ENCODE data around the gene ZC3H8. TPM values are rescaled to one million over a fixed set of nuclear protein-coding genes. Genes with fewer than 3 reads are reported as not detected.

ZC3H8 gene
- total and polyA plus RNA-seq, 2 donors (not counting 1 experiment from before 2014, with no cell fraction given), result 5.5 to 26.0 TPM

DNA sequence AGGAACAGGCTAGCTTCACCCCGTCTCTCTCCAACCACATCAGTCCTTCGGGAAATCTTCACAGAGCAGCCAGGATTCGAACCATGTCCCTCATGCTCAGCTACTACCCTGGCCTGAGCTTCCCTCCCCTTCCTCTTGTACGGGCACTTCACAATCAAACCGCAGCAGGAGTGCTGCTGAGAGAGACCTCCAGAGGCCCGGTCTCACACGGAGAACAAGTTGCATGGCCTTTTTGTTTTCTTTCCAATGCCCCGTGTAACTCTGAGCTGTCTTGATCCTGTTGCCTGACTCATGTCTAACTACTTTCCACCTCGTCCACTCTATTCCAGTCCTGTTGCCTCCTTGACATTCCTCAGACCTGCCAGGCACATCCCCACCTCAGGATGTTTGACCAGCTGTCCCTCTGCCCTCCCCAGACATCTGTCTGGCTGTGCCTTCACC lies 91.3 kb downstream of the ZC3H8 start:
- no peak overlapping the region for H2AFZ ChIP-seq (ENCODE audit: insufficient read depth, low read depth, low read length, poor library complexity, severe bottlenecking)
- DNase-seq, result no peak

DNA sequence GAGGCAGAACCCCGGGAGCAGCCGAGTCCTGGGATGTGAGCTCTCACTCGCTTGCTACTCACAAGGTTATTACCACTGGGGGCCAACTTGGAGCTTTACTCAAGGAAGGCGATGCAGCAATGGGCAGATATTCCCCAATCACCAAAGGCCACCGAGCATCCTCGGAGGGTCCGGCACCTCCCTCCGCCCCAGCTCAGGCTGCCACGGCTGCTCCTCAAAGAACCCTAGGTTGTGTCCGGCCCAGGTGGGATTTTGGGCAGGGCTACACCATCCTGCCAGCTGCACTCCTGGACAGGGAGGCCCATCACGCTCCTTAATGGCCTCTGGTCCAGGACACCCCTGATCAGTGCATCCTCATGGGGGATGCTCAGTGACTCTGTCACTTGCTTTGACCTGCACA lies 91.9 kb downstream of the ZC3H8 start:
- H3K4me1 Mint-ChIP-seq, result peaks cover 10% of the 10 kb centered on the region
- Histone ChIP-seq H2AFZ (ENCODE audit: insufficient read depth, low read depth, low read length, poor library complexity, severe bottlenecking) (no peak overlapping the region), H3K4me3 (ENCODE audit: control extremely low read depth in 1 of 5, extremely low read depth in 1 of 5, insufficient read depth in 1 of 5, low read depth in 2 of 5, low read length in 4 of 5) (no peak overlapping the region), H4K20me1 (ENCODE audit: control insufficient read depth, insufficient read depth, low read length, poor library complexity, severe bottlenecking) (no peaks in the 10 kb centered on the region), H3K27me3 (replicated peaks in 1 of 4; ENCODE audit: control extremely low read depth in 1 of 4, control insufficient read depth in 3 of 4, insufficient read depth in 4 of 4, low read length in 3 of 4) (no peaks in the 10 kb centered on the region), H3K9me3 (ENCODE audit: control extremely low read depth in 1 of 3, control insufficient read depth in 2 of 3, insufficient read depth in 1 of 3, low read length in 2 of 3) (peaks cover 0 to 15% (median 0%) of the 10 kb centered on the region in 3 donors), H3K36me3 (replicated peaks in 1 of 2; ENCODE audit: control extremely low read depth in 1 of 2, control insufficient read depth in 1 of 2, extremely low read depth in 1 of 2, insufficient read depth in 2 of 2, low read length in 1 of 2) (no peaks in the 10 kb centered on the region), H3K4me1 (ENCODE audit: control insufficient read depth in 2 of 2, insufficient read depth in 2 of 2, low read length in 2 of 2) (peaks cover 0 to 3% of the 10 kb centered on the region in 2 donors), H3K27ac (ENCODE audit: low read length in 2 of 2) (no peak overlapping the region), H3K9ac (ENCODE audit: low read length) (no peak overlapping the region), H3K79me2 (ENCODE audit: control insufficient read depth, insufficient read depth, low read length) (no peaks in the 10 kb centered on the region), H3K4me2 (replicated peaks; ENCODE audit: low read depth, low read length, poor library complexity, severe bottlenecking) (no peak overlapping the region)
- intact Hi-C loops (cut with micrococcal nuclease), result no loop called here
- no peaks in the 10 kb centered on the region for H3K9me3 Mint-ChIP-seq (ENCODE audit: insufficient read depth)
- no peak overlapping the region for H3K4me3 Mint-ChIP-seq
- TF ChIP-seq EZH2 (IDR thresholded peaks at IDR 0.05; ENCODE audit: borderline replicate concordance, insufficient read depth, low read depth, low read length, poor library complexity, severe bottlenecking), result no peak
- TF ChIP-seq, protein P1, sequence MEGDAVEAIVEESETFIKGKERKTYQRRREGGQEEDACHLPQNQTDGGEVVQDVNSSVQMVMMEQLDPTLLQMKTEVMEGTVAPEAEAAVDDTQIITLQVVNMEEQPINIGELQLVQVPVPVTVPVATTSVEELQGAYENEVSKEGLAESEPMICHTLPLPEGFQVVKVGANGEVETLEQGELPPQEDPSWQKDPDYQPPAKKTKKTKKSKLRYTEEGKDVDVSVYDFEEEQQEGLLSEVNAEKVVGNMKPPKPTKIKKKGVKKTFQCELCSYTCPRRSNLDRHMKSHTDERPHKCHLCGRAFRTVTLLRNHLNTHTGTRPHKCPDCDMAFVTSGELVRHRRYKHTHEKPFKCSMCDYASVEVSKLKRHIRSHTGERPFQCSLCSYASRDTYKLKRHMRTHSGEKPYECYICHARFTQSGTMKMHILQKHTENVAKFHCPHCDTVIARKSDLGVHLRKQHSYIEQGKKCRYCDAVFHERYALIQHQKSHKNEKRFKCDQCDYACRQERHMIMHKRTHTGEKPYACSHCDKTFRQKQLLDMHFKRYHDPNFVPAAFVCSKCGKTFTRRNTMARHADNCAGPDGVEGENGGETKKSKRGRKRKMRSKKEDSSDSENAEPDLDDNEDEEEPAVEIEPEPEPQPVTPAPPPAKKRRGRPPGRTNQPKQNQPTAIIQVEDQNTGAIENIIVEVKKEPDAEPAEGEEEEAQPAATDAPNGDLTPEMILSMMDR (IDR thresholded peaks at IDR 0.05), result no peak
- ChIA-PET CTCF (no interaction called here), POLR2A (no interaction called here)
- no peaks in the 10 kb centered on the region for H3K27me3 Mint-ChIP-seq
- ATAC-seq (ENCODE audit: low read depth), result no peak
- no peak overlapping the region for H3K27ac Mint-ChIP-seq
- 100% methylated on average over 11 of the region's 11 CpGs for WGBS (ENCODE audit: insufficient coverage)
- DNase-seq, result no peak

More for the DNA sequence above, 91.3 kb downstream of the ZC3H8 start:
- H3K9me3 Mint-ChIP-seq (ENCODE audit: insufficient read depth), result no peaks in the 10 kb centered on the region
- no peak overlapping the region for H3K4me2 ChIP-seq (replicated peaks; ENCODE audit: low read depth, low read length, poor library complexity, severe bottlenecking)
- no peak overlapping the region for H3K4me3 Mint-ChIP-seq
- H3K27ac Mint-ChIP-seq, result no peak overlapping the region
- ATAC-seq (ENCODE audit: low read depth), result no peak
- H3K36me3 ChIP-seq (replicated peaks in 1 of 2; ENCODE audit: control extremely low read depth in 1 of 2, control insufficient read depth in 1 of 2, extremely low read depth in 1 of 2, insufficient read depth in 2 of 2, low read length in 1 of 2), result no peaks in the 10 kb centered on the region
- peaks cover 0 to 15% (median 0%) of the 10 kb centered on the region in 3 donors for H3K9me3 ChIP-seq (ENCODE audit: control extremely low read depth in 1 of 3, control insufficient read depth in 2 of 3, insufficient read depth in 1 of 3, low read length in 2 of 3)
- 84% methylated on average over 9 of the region's 9 CpGs for WGBS (ENCODE audit: insufficient coverage)
- H3K27me3 Mint-ChIP-seq, result no peaks in the 10 kb centered on the region
- ChIA-PET POLR2A (no interaction called here), CTCF (no interaction called here)
- H3K4me1 Mint-ChIP-seq, result peaks cover 10% of the 10 kb centered on the region
- no peak for TF ChIP-seq EZH2 (IDR thresholded peaks at IDR 0.05; ENCODE audit: borderline replicate concordance, insufficient read depth, low read depth, low read length, poor library complexity, severe bottlenecking)
- TF ChIP-seq, protein P1 (IDR thresholded peaks at IDR 0.05), result no peak
- H3K27ac ChIP-seq (ENCODE audit: low read length in 2 of 2), result no peak overlapping the region
- no peaks in the 10 kb centered on the region for H4K20me1 ChIP-seq (ENCODE audit: control insufficient read depth, insufficient read depth, low read length, poor library complexity, severe bottlenecking)
- intact Hi-C loops (cut with micrococcal nuclease), result no loop called here
- H3K4me1 ChIP-seq (ENCODE audit: control insufficient read depth in 2 of 2, insufficient read depth in 2 of 2, low read length in 2 of 2), result peaks cover 0 to 3% of the 10 kb centered on the region in 2 donors
- H3K79me2 ChIP-seq (ENCODE audit: control insufficient read depth, insufficient read depth, low read length), result no peaks in the 10 kb centered on the region
- no peaks in the 10 kb centered on the region for H3K27me3 ChIP-seq (replicated peaks in 1 of 4; ENCODE audit: control extremely low read depth in 1 of 4, control insufficient read depth in 3 of 4, insufficient read depth in 4 of 4, low read length in 3 of 4)
- no peak overlapping the region for H3K9ac ChIP-seq (ENCODE audit: low read length)
- H3K4me3 ChIP-seq (ENCODE audit: control extremely low read depth in 1 of 5, extremely low read depth in 1 of 5, insufficient read depth in 1 of 5, low read depth in 2 of 5, low read length in 4 of 5), result no peak overlapping the region

All from B cell (primary cell).